IPS-11a (cell line): Measurements from ENCODE around the gene PPAT.
"Not testable (repeated sequence)": the region's sequence is repeated elsewhere in the genome, so short reads cannot be mapped to it uniquely, and the experiment has no call there.

Source experiments
- H3K4me3 ChIP-seq: one replicate; pipeline ENCODE4 v1.5.1; 2013; ENCODE audit warnings: low read depth, low read length, control low read depth

PPAT gene

DNA sequence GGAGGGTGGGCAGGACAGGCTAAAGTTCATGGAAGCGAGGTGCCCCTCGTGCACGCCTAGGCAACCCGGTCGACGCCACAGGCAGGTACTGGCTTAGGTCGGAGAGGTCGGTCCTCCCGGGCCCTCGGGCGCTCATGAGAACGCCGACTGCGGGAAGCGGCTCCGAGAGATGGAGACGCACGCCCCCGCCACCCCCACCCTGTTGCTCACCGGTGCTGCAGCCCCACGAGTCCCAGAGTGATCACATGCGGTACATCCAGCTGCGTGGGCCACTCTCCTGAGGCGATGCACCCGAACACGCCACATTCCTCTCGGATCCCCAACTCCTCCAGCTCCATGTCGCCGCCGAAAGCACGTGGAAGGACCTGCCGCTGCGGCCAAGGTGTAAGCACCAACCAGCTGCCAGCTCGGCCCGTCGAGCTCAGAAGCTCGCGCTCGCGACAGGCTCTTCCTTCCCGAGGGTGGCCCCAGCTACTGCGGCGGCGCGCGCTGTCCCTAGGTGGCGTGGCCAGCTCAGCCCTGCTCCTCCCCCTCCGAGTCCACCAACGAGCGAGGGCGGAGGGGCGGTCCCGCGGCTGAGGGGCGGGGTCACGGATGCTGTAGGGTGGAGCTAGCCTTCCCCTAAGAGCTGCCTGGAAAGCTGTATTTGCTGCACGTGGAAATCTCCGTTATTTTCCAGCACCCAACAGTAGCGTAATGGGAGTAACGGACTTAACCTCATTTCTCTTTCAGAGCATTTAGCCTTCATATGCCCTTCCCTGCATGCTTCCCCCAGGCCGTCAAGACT is at the start of gene PPAT:
Gene PPAT (minus strand): TSS at position 476 of the 787 bp plus-strand sequence. CDS start 138 bp downstream, at position 338.
- peak within 1 kb of the TSS; percentile 96 for H3K4me3 ChIP-seq

GRCh38 chr4:56480691-56481090 is 45.3 kb upstream of the PPAT start:
- H3K4me3 ChIP-seq = no peak overlapping the region

- no peak overlapping the region for H3K4me3 ChIP-seq
Observed at GRCh38 chr4:56477192-56477702, 41.8 kb upstream of the PPAT start.

DNA sequence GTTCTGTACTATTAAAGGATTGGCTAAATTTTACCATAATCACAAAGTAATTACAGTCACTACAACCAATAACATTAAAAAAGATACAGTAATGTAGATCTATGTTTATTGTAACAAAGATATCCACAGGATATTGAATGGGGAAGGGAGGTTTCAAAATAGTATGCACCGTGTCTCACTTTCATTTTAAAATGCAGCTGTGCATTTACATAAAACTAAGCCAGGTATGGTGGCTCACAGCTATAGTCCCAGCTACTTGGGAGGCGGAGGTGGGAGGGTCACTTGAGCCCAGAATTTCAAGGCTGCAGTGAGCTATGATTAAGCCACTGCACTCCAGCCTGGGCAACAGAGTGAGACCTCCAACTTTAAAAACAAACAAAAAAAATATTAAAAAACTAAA is 40.5 kb upstream of the PPAT start:
- H3K4me3 ChIP-seq = no peak overlapping the region

- no peak overlapping the region for H3K4me3 ChIP-seq
Observed at GRCh38 chr4:56469489-56470210, 34.2 kb upstream of the PPAT start.

GRCh38 chr4:56468097-56468422 is 32.6 kb upstream of the PPAT start:
- H3K4me3 ChIP-seq = peak overlapping the region; percentile 98

DNA sequence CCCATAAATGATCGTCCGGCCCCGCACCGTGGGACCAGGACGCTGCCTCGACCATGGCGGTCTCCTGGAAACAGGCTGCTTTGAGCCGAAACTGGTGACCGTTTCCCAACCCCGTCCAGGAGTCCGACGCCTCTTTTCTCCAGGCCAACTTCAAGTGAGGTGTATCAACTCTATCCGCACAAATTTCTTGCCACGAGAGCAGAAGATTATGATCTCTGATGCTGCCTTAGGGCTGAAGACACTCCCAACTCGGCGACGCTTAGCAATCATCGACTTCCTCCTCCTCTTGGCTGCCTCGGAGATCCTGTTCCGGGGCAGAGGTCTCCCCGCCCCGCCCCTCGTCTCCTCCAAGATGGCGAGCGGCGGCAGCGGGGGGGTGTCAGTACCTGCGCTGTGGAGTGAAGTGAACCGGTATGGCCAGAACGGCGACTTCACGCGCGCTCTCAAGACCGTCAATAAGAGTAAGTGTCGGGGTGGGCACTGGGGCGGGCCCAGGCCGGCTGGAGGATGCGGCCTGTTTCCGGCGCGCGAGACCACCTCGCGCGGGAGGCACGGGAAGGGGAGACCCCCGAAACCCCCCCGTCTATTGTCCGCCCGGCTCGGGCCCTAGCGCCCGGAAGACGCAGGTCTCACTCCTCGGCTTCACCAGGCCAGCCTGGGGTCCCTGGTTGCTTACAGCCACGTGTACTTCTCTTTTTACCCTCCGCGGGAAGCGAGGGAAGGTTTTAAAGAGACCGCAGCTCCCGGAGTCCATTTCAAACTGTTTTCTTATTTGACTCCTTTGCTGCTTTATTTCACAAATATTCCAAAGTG is 32.1 kb upstream of the PPAT start, which contains the start of gene SRP72:
Gene SRP72 (plus strand): TSS at position 334 of the 813 bp plus-strand sequence. CDS start 19 bp downstream, at position 353.
- H3K4me3 ChIP-seq = peak within 1 kb of the TSS; percentile 98

DNA sequence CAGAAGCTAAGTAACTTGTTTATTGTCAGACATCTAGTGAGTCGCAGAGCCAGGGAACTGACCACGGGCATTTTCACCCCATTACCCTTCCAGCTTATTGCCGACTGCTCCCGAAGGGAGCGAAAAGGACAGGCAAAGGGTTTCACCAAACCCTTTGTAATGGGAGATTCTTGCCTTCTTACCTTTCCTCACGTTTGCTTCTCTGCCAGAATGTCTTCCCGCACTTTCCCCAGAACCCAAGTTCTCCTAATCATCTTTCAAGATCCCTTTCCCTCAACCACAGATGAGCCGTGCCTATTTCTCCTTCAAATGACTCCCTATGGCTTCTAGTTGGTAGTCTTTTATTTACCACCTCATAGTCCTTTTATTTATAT is 31.5 kb upstream of the PPAT start:
- peak overlapping the region; percentile 98 for H3K4me3 ChIP-seq

- peak overlapping the region; percentile 98 for H3K4me3 ChIP-seq
Observed at GRCh38 chr4:56466296-56466761, 30.9 kb upstream of the PPAT start.

DNA sequence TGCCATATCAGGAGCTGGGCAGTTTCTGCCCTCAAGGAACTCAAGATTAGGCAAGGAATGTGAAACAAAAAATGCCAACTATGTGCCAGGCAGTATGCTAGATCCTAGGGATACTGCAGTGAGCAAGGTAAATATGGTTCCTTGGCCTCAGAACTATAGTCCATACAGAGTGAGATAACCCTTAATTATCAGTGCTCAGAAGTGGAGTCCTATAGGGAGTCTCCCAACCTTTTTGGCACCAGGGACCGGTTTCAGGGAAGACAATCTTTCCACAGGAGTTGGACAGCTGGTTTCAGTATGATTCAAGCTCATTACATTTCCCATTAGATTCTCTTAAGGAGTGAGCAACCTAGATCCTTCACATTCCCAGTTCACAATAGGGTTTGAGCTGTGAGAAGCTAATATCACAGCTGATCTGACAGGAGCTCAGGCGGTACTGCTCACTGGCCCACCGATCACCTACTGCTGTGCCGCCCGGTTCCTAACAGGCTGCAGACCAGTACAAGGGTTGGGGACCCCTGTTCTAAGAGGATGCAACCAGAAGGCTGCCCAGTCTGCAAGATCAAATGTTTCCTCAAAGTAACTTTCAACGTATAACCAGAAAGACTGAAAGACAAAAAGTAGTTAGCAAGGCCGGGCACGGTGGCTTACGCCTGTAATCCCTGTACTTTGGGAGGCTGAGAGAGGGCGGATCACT is 30.3 kb upstream of the PPAT start:
- H3K4me3 ChIP-seq = no peak overlapping the region

DNA sequence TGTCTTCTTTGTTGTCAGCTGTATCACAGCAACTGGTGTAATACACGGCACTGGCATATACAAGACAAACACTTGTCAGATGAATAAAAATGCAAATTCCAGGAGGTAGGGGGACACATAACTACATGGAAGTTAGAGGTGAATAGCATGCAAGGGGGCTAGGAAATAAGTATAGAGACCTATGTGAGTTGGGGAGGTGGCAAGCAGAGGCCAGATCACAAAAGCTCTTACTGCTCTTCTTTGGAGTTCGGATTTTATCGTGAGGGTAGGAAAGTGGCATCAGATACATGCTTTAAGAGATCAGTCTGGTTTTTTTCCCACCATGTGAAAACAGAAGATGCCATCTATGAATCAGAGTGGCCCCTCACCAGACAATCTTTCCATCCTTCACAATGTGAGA is 29.2 kb upstream of the PPAT start:
- H3K4me3 ChIP-seq = no peak overlapping the region

DNA sequence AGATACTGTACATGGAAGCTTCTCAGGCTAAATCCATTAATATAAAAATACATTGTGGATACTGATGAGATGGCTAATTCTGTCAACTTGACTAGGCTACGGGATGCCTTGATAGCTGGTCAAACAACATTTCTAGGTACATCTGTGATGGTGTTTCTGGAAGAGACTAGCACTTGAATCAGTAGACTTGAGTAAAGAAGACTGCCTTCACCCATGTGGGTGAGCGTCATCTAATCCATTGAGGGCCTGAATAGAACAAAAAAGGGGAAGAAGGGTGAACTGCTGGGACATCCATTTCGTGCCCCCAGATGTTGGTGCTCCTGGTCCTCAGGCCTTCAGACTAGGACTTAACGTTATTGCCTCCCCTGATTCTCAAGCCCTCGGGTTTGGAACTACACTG is 28.3 kb upstream of the PPAT start:
- no peak overlapping the region for H3K4me3 ChIP-seq

- no peak overlapping the region for H3K4me3 ChIP-seq
Observed at GRCh38 chr4:56462157-56462556, 26.7 kb upstream of the PPAT start.

GRCh38 chr4:56460085-56460484 is 24.7 kb upstream of the PPAT start:
- no peak overlapping the region for H3K4me3 ChIP-seq

- no peak overlapping the region for H3K4me3 ChIP-seq
Observed at GRCh38 chr4:56450342-56450741, 14.9 kb upstream of the PPAT start.

DNA sequence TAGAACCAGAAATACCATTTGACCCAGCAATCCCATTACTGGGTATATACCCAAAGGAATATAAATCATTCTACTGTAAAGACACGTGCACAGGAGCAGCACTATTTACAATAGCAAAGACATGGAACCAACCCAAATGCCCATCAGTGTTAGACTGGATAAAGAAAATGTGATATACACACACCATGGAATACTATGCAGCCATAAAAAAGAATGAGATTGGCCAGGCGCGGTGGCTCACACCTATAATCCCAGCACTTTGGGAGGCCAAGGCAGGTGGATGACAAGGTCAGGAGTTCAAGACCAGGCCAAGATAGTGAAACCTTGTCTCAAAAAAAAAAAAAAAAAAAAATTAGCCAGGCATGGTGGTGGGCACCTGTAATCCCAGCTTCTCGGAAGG is 14.1 kb upstream of the PPAT start:
- H3K4me3 ChIP-seq = not testable (repeated sequence)

- no peak overlapping the region for H3K4me3 ChIP-seq
Observed at GRCh38 chr4:56448301-56448700, 12.9 kb upstream of the PPAT start.

GRCh38 chr4:56445699-56446098 is 10.3 kb upstream of the PPAT start:
- no peak overlapping the region for H3K4me3 ChIP-seq

DNA sequence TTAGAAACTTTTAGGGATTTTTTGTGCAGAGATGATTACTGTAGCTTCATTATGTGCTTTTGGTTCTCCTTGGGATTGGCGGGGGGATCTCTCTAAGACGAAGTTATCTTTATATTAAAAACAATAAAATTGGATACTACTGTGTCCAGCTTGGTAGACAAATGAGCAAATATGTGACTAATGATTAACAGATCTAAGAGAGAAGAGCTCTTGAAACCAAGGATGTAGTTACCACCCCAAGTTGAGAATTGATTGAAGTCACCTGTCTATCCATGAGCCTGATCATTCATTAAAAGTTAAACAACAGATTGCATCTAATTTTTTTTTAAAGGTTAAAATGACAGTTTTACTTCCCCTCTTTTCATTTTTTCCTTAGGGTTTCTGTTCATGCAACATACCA is 9.3 kb upstream of the PPAT start:
- no peak overlapping the region for H3K4me3 ChIP-seq

- no peak overlapping the region for H3K4me3 ChIP-seq
Observed at GRCh38 chr4:56440983-56441382, 5.6 kb upstream of the PPAT start.

GRCh38 chr4:56438766-56439165 is 3.4 kb upstream of the PPAT start:
- no peak overlapping the region for H3K4me3 ChIP-seq
